Ascending aorta (tissue), 2 donors: ENCODE data around the gene VAMP2. TPM values are rescaled to one million over a fixed set of nuclear protein-coding genes. Genes with fewer than 3 reads are reported as not detected.

Experiments used
- DNase-seq, 2 donors: peaks; one replicate each; pipeline ENCODE4 v3.0.0-alpha.2; 2019; ENCODE audit warnings: low spot score in 2 of 2
- H3K27ac ChIP-seq, 2 donors: fragments of 200-600 bp; sonication (generic); one replicate each; pipeline ENCODE4 v1.5.1; 2016 to 2017; ENCODE audit warnings: mild to moderate bottlenecking in 1 of 2
- H3K27me3 ChIP-seq: fragments of 200-600 bp; sonication (generic); one replicate; pipeline ENCODE4 v1.5.1; 2017
- H3K36me3 ChIP-seq, 2 donors: fragments of 200-600 bp; sonication (generic); one replicate each; pipeline ENCODE4 v1.5.1; 2016
- H3K4me1 ChIP-seq, 2 donors: fragments of 200-600 bp; sonication (generic); one replicate each; pipeline ENCODE4 v1.5.1; 2016 to 2017; ENCODE audit warnings: mild to moderate bottlenecking in 1 of 2
- H3K4me3 ChIP-seq, 2 donors: fragments of 200-600 bp; sonication (generic); one replicate each; pipeline ENCODE4 v1.5.1; 2016 to 2017; ENCODE audit warnings: mild to moderate bottlenecking in 1 of 2
- H3K9me3 ChIP-seq, 2 donors: fragments of 200-600 bp; sonication (generic); one replicate each; pipeline ENCODE4 v1.5.1; 2016
- CTCF ChIP-seq, 3 experiments: fragments of 200-600 bp in 2 of 3; fragments of 450-650 bp in 1 of 3; sonication (generic) in 2 of 3; IDR thresholded peaks; one replicate each; pipeline ENCODE4 v1.5.1; 2016 to 2019; ENCODE audit warnings: antibody characterized with exemption in 3 of 3, mild to moderate bottlenecking in 1 of 3, moderate library complexity in 1 of 3
- intact Hi-C: fragments of 100-400 bp; cut with DNase I; formaldehyde crosslinking; loops from one replicate; pipeline ENCODE4 v1.15.1; 2023
- total RNA-seq: library from RNA; depleted of rRNA; stranded (reverse); fragments of >200 nt; gene quantifications from one replicate; pipeline ENCODE4 v1.1.0, GENCODE V29; 2016

The VAMP2 gene
- total RNA-seq, 1 donor from 2014 or later: 28.3 TPM

GRCh38 chr17:8131844-8132441 is 30.8 kb downstream of the VAMP2 start:
- no peaks in the 10 kb centered on the region for H3K27me3 ChIP-seq
- no peak for TF ChIP-seq CTCF (IDR thresholded peaks at IDR 0.05)
- H3K27ac ChIP-seq: no peak overlapping the region
- no peaks in the 10 kb centered on the region for H3K4me1 ChIP-seq
- no peak for DNase-seq
- intact Hi-C loops: no loop called here
- no peak overlapping the region for H3K4me3 ChIP-seq
- no peaks in the 10 kb centered on the region for H3K9me3 ChIP-seq
- no peaks in the 10 kb centered on the region for H3K36me3 ChIP-seq

- Histone ChIP-seq H3K4me1 (peaks cover 14 to 24% of the 10 kb centered on the region in 2 donors), H3K27me3 (no peaks in the 10 kb centered on the region), H3K27ac (no peak overlapping the region), H3K4me3 (no peak overlapping the region), H3K9me3 (no peaks in the 10 kb centered on the region), H3K36me3 (no peaks in the 10 kb centered on the region)
- no peak for TF ChIP-seq CTCF (IDR thresholded peaks at IDR 0.05)
- intact Hi-C loops: no loop called here
- no peak for DNase-seq
Measured at GRCh38 chr17:8128125-8128784, 34.5 kb downstream of the VAMP2 start.

- intact Hi-C loops: no loop called here
- TF ChIP-seq CTCF (IDR thresholded peaks at IDR 0.05): no peak
- H3K4me3 ChIP-seq: peak overlapping the region; percentile 61 to 65
- peak overlapping the region in 1 of 2 donors; percentile 24 for H3K27ac ChIP-seq
- peaks cover 18 to 41% of the 10 kb centered on the region in 2 donors for H3K4me1 ChIP-seq
- no peak for DNase-seq
- H3K9me3 ChIP-seq: no peaks in the 10 kb centered on the region
- no peaks in the 10 kb centered on the region for H3K36me3 ChIP-seq
- H3K27me3 ChIP-seq: no peaks in the 10 kb centered on the region
Measured at GRCh38 chr17:8126491-8127066, 36.2 kb downstream of the VAMP2 start.

- Histone ChIP-seq H3K36me3 (no peaks in the 10 kb centered on the region), H3K9me3 (no peaks in the 10 kb centered on the region), H3K4me3 (peak overlapping the region; percentile 61 to 65), H3K27me3 (no peaks in the 10 kb centered on the region), H3K27ac (peak overlapping the region in 1 of 2 donors; percentile 24), H3K4me1 (peaks cover 23 to 47% of the 10 kb centered on the region in 2 donors)
- intact Hi-C loops: no loop called here
- TF ChIP-seq CTCF (IDR thresholded peaks at IDR 0.05): no peak
- no peak for DNase-seq
Measured at GRCh38 chr17:8125947-8126490, 36.7 kb downstream of the VAMP2 start.

GRCh38 chr17:8125154-8125946 is 37.4 kb downstream of the VAMP2 start:
- intact Hi-C loops: no loop called here
- Histone ChIP-seq H3K36me3 (no peaks in the 10 kb centered on the region), H3K4me3 (peak overlapping the region; percentile 61 to 65), H3K27ac (no peak overlapping the region), H3K27me3 (no peaks in the 10 kb centered on the region), H3K4me1 (peaks cover 24 to 49% of the 10 kb centered on the region in 2 donors), H3K9me3 (no peaks in the 10 kb centered on the region)
- TF ChIP-seq CTCF (IDR thresholded peaks at IDR 0.05): no peak
- DNase-seq: peak in 1 of 2 donors; percentile 91
